ENCODE data around the gene SAMM50.
A peak's percentile ranks its signal among the peaks of the same experiment; 100 is the strongest.

The SAMM50 gene

GRCh38 chr22:43955040-43955882, at the start of gene SAMM50:
TSS of gene SAMM50 (plus strand) at chr22:43955442. CDS start at chr22:43955578, 136 bp downstream.
- DNase-seq (ENCODE audit: extremely low read depth in 1 of 2, low read depth in 1 of 2) = peak; percentile 80 to 81

GRCh38 chr22:43905681-43906080, 49.6 kb upstream of the SAMM50 start:
- no peak for DNase-seq (ENCODE audit: extremely low read depth in 1 of 2, low read depth in 1 of 2)

DNA sequence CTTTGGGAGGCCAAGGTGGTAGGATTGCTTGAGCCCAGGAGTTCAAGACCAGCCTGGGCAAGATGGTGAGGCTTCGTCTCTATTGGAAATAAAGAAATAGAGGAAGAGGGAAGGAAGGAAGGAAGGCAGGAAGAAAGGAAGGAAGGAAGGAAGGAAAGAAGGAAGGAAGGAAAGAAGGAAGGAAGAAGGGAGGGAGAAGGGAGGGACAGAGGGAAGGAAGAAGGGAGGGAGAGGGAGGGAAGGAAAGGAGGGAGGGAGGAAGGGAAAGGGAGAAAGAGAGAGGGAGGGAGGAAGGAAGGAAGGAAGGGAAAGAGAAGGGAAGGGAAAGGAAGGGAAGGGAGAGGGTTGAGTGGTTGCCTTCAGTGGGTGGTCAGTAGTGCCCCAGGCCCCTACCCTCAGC, 45.5 kb upstream of the SAMM50 start:
- DNase-seq (ENCODE audit: extremely low read depth in 1 of 2, low read depth in 1 of 2) = no peak

- no peak for DNase-seq (ENCODE audit: extremely low read depth in 1 of 2, low read depth in 1 of 2)
Measured at GRCh38 chr22:43910178-43910695, 45.0 kb upstream of the SAMM50 start.

- DNase-seq (ENCODE audit: extremely low read depth in 1 of 2, low read depth in 1 of 2) = no peak
Measured at GRCh38 chr22:43911351-43911750, 43.9 kb upstream of the SAMM50 start.

DNA sequence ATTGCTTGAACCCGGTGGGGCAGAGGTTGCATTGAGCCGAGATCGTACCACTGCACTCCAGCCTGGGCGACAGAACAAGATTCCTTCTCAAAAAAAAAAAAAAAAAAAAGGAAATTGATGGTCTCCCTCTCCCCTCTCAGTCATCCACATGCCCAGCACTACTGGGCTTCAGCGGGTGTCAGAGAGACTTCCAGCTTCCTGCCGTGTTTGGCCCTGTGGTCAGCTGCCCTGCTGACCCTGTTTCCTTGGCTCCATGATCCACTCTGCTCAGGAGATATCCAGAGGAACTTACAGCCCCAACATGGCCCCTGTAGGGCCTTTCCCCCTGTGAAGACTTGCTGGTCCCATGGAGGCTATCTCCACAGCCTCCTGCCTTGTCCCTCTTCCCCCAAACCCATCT, 37.7 kb upstream of the SAMM50 start:
- DNase-seq (ENCODE audit: extremely low read depth in 1 of 2, low read depth in 1 of 2) = no peak

DNA sequence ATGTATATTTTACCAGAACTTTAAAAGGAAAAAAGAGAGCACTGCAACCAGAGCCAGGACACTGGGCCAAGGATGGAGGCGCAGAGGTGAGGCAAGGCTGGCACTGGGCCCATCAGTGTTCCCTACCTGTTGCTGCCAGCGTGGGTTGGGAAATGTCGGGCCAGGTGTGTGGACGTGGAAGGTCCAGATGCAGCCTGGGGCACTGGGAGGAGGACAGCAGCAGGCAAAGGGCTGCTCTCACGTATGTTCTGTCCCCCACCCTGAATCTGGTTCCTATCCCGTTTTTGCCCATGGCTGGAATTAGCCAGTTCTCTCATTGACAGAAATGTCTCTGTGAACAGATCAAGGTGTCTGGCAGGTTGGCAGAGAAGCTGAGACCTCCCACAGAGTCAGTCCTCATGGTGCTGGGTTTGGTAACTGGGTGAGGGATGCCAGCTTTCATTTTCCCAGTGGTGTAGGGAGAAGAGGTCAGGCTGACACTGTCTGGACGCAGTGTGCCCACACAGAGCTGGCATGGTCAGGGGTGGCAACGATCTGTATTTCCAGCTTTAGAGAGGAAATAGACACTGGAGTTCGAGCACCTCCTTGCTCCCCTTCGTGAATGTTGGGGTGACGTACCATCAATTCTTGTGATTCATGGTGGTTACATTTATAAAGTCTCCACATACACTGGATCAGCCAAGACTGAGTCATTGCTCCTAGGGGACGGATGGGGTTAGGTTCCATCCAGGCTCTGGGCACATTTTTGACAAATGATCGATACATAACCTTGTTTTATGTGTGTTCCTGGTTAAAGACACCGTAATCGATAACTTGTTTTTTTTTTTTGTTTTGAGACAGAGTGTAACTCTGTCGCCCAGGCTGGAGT, 35.9 kb upstream of the SAMM50 start:
- DNase-seq (ENCODE audit: extremely low read depth in 1 of 2, low read depth in 1 of 2) = no peak

DNA sequence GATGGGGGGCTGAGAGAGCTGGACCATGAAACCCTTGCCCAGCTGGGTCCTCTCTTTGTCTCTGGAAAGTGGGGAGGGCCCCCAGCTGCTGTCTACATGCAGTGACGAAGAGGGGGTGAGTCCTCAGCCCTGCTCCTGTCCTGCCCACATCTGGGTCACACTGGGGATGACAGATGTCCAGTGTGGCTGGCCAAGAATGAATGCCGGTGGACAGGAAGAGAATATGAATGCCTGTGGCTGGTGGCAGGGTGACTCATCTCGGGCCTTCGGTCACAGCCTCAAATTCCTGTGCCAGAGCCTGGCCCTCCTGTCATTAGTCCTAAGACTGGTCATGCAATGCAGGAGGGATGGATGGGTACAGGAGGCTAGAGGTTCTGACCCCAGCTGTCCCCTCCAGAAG, 33.9 kb upstream of the SAMM50 start:
- DNase-seq (ENCODE audit: extremely low read depth in 1 of 2, low read depth in 1 of 2) = no peak

DNA sequence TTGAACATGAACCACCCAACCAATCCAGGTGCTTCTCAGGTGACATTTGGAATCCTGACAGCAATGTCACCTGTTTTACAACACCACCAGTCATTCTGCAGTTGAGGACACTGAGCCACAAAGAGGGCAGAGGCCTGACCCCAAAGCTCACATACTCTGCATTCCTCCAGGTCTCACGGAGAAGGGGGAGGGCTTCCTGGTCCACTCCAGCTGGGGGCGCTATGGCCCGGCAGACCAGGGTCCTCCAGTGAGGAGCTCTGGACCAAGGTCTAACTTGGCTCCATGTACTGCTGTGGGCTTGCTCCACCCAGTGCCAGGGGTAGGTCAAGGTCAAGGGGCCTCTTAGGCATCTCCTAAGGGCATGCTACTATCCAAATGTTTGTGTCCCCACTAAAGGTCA, 33.1 kb upstream of the SAMM50 start:
- no peak for DNase-seq (ENCODE audit: extremely low read depth in 1 of 2, low read depth in 1 of 2)

GRCh38 chr22:43923191-43923590, 32.1 kb upstream of the SAMM50 start:
- DNase-seq (ENCODE audit: extremely low read depth in 1 of 2, low read depth in 1 of 2) = no peak

GRCh38 chr22:43923631-43924464, 31.4 kb upstream of the SAMM50 start, which contains the start of gene PNPLA3:
TSS of gene PNPLA3 (plus strand) at chr22:43923805. CDS start at chr22:43923912, 107 bp downstream.
- peak; percentile 45 to 68 for DNase-seq (ENCODE audit: extremely low read depth in 1 of 2, low read depth in 1 of 2)

- DNase-seq (ENCODE audit: extremely low read depth in 1 of 2, low read depth in 1 of 2) = no peak
Measured at GRCh38 chr22:43924877-43925276, 30.4 kb upstream of the SAMM50 start.

- no peak for DNase-seq (ENCODE audit: extremely low read depth in 1 of 2, low read depth in 1 of 2)
Measured at GRCh38 chr22:43925433-43926348, 29.6 kb upstream of the SAMM50 start.

- DNase-seq (ENCODE audit: extremely low read depth in 1 of 2, low read depth in 1 of 2) = no peak
Measured at GRCh38 chr22:43926349-43926710, 28.9 kb upstream of the SAMM50 start.

- no peak for DNase-seq (ENCODE audit: extremely low read depth in 1 of 2, low read depth in 1 of 2)
Measured at GRCh38 chr22:43928468-43928867, 26.8 kb upstream of the SAMM50 start.

DNA sequence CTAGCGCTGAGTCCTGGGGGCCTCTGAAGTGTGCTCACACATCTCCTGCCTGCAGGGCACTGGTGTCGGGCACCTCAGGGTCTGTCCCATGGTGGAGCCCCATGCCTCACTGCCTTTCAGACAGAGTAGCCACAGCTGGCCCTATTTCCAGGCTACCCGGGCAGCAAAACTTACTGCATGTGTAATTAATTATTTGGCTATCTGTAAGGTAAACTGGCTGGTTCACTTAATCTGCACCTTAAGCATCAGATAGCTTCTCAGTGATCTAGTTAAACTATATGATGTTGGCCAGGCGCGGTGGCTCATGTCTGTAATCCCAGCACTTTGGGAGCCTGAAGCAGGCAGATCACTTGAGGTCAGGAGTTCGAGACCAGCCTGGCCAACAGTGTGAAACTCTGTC, 26.3 kb upstream of the SAMM50 start:
- no peak for DNase-seq (ENCODE audit: extremely low read depth in 1 of 2, low read depth in 1 of 2)

GRCh38 chr22:43931771-43932170, 23.5 kb upstream of the SAMM50 start:
- DNase-seq (ENCODE audit: extremely low read depth in 1 of 2, low read depth in 1 of 2) = no peak

DNA sequence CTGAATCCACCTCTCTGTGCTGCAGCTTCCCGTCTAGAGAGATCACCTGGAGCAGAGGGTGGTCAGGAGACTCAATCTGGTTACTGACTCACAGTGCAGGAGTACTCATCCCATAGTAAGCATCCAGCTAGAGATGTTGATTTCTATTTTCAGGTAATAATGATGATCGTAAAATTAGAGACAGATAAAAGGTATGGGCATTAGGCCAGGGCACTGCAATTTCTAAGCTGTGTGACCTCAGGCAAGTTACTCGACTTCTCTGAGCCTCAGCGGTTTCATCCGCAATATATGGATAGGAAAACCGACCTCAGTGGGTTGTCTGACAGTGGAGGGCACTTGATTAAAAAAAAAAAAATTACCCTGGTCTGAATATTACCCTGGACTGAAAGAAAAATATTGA, 13.8 kb upstream of the SAMM50 start:
- DNase-seq (ENCODE audit: extremely low read depth in 1 of 2, low read depth in 1 of 2) = no peak

DNA sequence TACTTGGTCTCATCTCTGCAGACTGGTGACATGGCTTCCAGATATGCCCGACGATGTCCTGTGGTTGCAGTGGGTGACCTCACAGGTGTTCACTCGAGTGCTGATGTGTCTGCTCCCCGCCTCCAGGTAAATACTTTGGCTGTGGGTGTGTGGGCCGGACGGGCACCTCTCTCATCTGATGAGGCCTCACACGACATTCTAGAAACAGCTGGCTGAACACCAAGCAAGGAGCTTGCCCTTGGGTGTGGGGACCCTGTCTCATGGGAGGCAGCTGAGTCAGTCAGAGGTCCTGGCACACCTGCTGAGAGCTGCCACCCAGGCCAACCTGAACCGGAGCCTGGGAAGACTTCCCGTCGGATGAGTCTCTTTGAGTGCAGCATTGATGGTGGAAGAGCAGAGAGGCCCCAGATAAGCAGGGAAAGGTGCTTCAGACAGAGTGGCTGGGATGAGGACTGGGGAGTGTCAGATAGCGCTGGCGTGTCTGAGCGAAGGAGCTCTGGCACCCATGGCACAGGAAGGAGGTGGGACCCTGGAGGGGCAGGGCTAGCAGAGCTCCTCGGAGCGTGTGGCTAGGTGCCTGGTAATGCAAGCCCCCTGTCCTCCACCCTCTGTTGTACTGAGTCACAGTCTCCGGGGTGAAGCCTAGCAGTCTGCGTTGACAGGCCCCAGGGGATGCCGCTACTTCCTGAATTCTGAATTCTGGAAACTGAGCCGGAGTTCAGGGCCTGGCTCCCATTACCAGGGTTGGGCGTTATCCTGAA, 10.4 kb upstream of the SAMM50 start:
- DNase-seq (ENCODE audit: extremely low read depth in 1 of 2, low read depth in 1 of 2) = no peak
